GM19193 (cell line): ENCODE measurements around the gene FGF2.

ENCODE experiments used
- POLR2A ChIP-seq: IDR thresholded peaks from 4 replicates; pipeline ENCODE4 v1.6.1; 2011; ENCODE audit not compliant: insufficient read depth, insufficient read length; ENCODE audit errors: extremely low read depth

Gene FGF2

DNA sequence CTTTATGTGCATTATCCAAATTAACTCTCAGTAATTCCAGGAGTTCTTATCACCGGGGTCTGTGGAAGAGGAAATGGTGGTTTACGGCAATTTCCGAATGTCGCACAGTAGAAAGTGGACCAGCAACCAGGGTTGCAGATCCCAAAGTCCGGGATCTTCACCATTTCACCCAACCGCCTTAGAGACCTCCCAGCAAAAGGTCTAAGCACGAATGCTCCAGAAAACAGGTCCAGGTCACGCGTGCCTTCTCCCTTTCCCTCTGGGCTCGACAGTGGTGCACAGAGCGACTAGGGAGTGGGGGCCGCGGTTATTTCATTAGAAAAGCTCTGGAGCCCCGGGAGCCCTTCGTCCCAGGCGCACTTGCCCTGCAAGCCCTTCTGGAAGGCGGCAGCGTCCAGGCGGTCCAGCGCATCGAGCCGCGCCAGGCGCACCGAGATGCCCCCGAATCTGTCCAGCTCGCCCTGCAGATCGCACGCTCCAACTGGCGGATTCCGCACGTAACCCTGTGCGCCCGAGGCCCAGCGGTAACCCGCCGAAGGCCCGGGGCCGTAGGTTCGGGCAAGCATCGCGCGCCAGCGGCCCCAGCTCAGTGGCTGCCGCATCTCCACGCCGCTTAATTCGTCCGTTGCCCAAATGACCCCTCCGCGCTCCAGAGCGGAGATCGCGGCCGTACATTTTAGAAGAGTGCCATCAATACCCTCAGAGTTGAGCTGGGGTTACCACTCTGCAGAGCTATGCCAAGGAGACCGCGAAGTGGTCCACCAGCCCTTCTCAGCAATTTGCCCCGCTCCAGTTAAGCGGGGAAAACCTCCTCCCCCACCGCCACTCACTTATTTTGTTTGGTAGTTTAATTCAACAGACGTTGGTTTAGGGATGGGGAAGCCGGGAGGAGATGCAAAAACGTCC is 95.6 kb downstream of the FGF2 start, which contains the start of gene NUDT6:
Gene NUDT6 (minus strand): TSS at position 627 of the 906 bp plus-strand sequence. CDS start 25 bp downstream, at position 602.
- TF ChIP-seq POLR2A: peak; percentile 50

- peak; percentile 56 for TF ChIP-seq POLR2A
Measured at GRCh38 chr4:122922877-122923511, 96.4 kb downstream of the FGF2 start.

DNA sequence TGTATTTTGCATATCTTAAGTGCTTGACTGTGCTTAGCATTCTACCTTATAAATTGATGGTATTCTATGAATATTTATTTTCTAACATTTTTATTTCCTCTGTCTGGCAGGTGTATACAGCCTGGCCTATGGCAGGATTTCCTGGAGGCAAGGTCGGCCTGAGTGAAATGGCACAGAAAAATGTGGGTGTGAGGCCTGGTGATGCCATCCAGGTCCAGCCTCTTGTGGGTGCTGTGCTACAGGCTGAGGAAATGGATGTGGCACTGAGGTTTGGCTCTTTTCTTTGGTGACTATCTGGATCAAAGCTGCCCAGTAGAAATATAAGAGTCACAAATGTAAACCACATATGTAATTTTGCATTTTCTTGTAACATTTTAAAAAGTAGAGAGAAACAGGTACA is 102.3 kb downstream of the FGF2 start:
- TF ChIP-seq POLR2A: no peak

GRCh38 chr4:122930862-122931261 is 104.2 kb downstream of the FGF2 start:
- TF ChIP-seq POLR2A: no peak

DNA sequence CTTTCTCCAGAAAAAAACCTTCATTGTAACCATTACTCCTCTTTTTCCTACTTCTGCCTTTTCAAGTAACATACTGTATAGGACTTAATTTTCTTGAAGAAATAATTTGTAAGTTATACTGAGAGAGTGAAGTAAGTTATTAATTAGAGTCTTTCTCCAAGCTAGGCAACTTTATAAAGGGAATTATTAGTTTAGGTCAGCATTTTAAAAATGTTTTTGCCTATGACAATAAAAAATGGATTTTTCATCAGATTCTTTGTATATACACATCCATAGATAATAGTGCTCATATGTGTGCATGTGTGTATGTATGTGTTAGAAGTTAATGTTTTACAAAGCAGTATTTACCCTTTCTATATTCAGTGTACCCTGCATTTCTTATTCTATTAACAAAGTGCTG is 106.1 kb downstream of the FGF2 start:
- TF ChIP-seq POLR2A: no peak

GRCh38 chr4:122946142-122946541 is 119.5 kb downstream of the FGF2 start:
- TF ChIP-seq POLR2A: no peak
